Measurements from ENCODE around the gene ATR.

- TF ChIP-seq CTCF (optimal IDR thresholded peaks at IDR 0.05 in 1 of 3, IDR thresholded peaks at IDR 0.05 in 1 of 3, conservative IDR thresholded peaks at IDR 0.05 in 1 of 3; ENCODE audit: extremely low read depth in 1 of 3, insufficient read depth in 2 of 3, low read length in 3 of 3) (no peak), EZH2 (IDR thresholded peaks at IDR 0.05; ENCODE audit: low read length) (no peak)
Observed at GRCh38 chr3:142588703-142589102, 10.2 kb upstream of the ATR start.
